Measurements from ENCODE around the gene PLD1.

Gene PLD1

DNA sequence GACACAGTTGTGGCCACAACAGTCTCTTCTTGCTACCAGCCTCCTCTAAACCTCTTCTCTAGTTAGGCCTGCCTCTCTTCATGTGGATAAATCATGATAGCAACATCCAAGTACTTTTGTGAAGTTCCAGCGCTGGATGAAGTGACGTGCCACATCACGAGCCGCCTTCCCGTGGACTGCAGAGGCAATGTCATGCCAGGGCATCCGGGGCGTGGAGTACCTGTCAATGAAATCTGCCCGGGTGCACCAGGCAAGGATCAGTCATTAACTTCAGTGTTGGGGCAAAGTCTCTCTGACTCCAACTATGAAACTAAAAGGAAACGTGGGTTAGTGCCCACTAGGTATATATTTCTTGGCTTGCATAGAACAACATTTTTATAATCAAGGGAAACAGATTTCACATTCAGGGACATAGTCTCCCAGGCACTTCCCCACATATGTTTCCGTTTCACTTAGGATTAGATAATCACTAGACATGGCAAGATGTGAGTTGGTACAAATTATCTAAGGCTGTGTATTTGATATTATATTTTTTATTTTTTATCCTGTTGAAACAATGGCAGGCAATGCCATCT is 133.6 kb downstream of the PLD1 start:
- DNase-seq (ENCODE audit: low read depth in 1 of 2, low spot score in 1 of 2): no peak
- TF ChIP-seq REST (IDR thresholded peaks at IDR 0.05; ENCODE audit: insufficient replicate concordance, low read depth): no peak
- TF ChIP-seq CTCF (IDR thresholded peaks at IDR 0.05; ENCODE audit: insufficient read depth, low read length): no peak
- TF ChIP-seq GABPA (IDR thresholded peaks at IDR 0.05; ENCODE audit: low read depth): no peak
- TF ChIP-seq SPI1 (IDR thresholded peaks at IDR 0.05; ENCODE audit: borderline replicate concordance, low read depth): no peak
- Histone ChIP-seq H3K4me3 (replicated peaks; ENCODE audit: insufficient read depth, low read length) (no peak overlapping the region), H3K27ac (replicated peaks) (no peak overlapping the region), H3K27me3 (ENCODE audit: insufficient read depth, poor library complexity, severe bottlenecking) (no peaks in the 10 kb centered on the region)

DNA sequence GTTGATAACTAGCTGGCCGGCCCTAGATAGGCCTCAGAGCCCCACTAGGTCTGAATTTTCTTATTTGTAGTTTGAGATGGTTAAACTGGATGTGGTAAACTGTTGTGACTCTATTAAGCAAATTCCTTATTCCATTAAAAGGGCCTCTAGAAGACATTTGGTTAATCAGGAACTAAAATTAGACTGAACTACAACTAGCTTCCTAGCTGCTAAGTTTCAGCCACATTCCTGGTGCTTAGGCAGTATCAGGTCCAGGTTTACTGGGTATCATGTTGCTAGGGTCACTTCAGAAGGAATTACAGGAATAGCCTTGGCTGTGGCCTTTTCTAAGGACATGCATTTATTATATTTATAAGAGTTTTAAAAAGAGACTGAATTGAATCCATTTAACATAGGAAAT is 136.3 kb downstream of the PLD1 start:
- no peaks in the 10 kb centered on the region for H3K27me3 ChIP-seq (ENCODE audit: insufficient read depth, poor library complexity, severe bottlenecking)
- no peak overlapping the region for H3K27ac ChIP-seq (replicated peaks)
- DNase-seq (ENCODE audit: low read depth in 1 of 2, low spot score in 1 of 2): no peak
- TF ChIP-seq SPI1 (IDR thresholded peaks at IDR 0.05; ENCODE audit: borderline replicate concordance, low read depth) (no peak), REST (IDR thresholded peaks at IDR 0.05; ENCODE audit: insufficient replicate concordance, low read depth) (no peak), GABPA (IDR thresholded peaks at IDR 0.05; ENCODE audit: low read depth) (no peak), POLR2AphosphoS5 (IDR thresholded peaks at IDR 0.05; ENCODE audit: low read depth) (no peak), CTCF (IDR thresholded peaks at IDR 0.05; ENCODE audit: insufficient read depth, low read length) (no peak)
- H3K4me3 ChIP-seq (replicated peaks; ENCODE audit: insufficient read depth, low read length): no peak overlapping the region

DNA sequence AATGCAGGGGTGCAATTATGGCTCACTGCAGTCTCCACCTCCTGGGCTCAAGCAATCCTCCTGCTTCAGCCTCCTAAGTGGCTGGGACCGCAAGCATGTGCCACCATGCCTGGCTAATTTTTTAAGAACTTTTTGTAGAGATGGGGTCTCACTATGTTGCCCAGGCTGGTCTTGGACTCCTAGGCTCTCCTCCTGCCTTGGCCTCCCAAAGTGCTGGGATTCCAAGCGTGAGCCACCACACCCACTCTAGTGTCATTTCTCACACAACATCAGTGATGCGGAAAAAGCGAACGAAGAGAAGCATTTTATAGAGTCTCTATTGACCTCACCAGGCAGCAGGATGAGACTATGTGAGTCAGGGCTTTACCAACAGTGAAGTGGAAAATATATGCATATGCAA is 137.7 kb downstream of the PLD1 start:
- Histone ChIP-seq H3K27me3 (ENCODE audit: insufficient read depth, poor library complexity, severe bottlenecking) (no peaks in the 10 kb centered on the region), H3K4me3 (replicated peaks; ENCODE audit: insufficient read depth, low read length) (no peak overlapping the region), H3K27ac (replicated peaks) (no peak overlapping the region)
- no peak for TF ChIP-seq SPI1 (IDR thresholded peaks at IDR 0.05; ENCODE audit: borderline replicate concordance, low read depth)
- no peak for TF ChIP-seq REST (IDR thresholded peaks at IDR 0.05; ENCODE audit: insufficient replicate concordance, low read depth)
- no peak for TF ChIP-seq CTCF (IDR thresholded peaks at IDR 0.05; ENCODE audit: insufficient read depth, low read length)
- TF ChIP-seq POLR2AphosphoS5 (IDR thresholded peaks at IDR 0.05; ENCODE audit: low read depth): no peak
- no peak for TF ChIP-seq GABPA (IDR thresholded peaks at IDR 0.05; ENCODE audit: low read depth)
- no peak for DNase-seq (ENCODE audit: low read depth in 1 of 2, low spot score in 1 of 2)

Measured in HL-60 (cell line).